H1 (cell line): ENCODE results near the gene PPIA. TPM values are rescaled to one million over a fixed set of nuclear protein-coding genes. Genes with fewer than 3 reads are reported as not detected.

Experiments
- CTCF ChIA-PET: fragments of 300-600 bp; sonication (Branson Sonifier 250); formaldehyde crosslinking; loops from one replicate; lab custom pipeline; 2021; ENCODE audit not compliant: partially characterized antibody; lab: Charles Lee
- POLR2A ChIA-PET: fragments of 300-600 bp; sonication (Branson Sonifier 250); formaldehyde crosslinking; loops from one replicate; lab custom pipeline; 2021; ENCODE audit warnings: inconsistent platforms; ENCODE audit not compliant: partially characterized antibody; lab: Charles Lee
- DNase-seq, 2 experiments: peaks; one replicate each; pipeline versions ENCODE4 v3.0.0 to v3.0.0-alpha.2; 2010 to 2022; ENCODE audit warnings: low spot score in 2 of 2, low read depth in 1 of 2, mixed read lengths in 1 of 2
- FAIRE-seq: peaks from 2 replicates; lab custom pipeline; 2011; peaks lifted over from hg19 to GRCh38; lab: Jason Lieb, UNC
- H2AFZ ChIP-seq: 2 replicates; pipeline ENCODE4 v1.8.1; 2012; ENCODE audit warnings: low read length, inconsistent platforms
- H2AK5ac ChIP-seq: 2 replicates; pipeline ENCODE4 v1.6.1; 2013; ENCODE audit warnings: low read depth, low read length
- H2BK120ac ChIP-seq: replicated peaks from 2 replicates; pipeline ENCODE3; 2013; ENCODE audit warnings: low read depth, low read length, inconsistent platforms
- H2BK12ac ChIP-seq: 2 replicates; pipeline ENCODE4 v1.6.1; 2013; ENCODE audit warnings: low read depth, low read length
- H2BK15ac ChIP-seq: 2 replicates; pipeline ENCODE4 v1.6.1; 2013; ENCODE audit warnings: low read length
- H2BK20ac ChIP-seq: 2 replicates; pipeline ENCODE4 v1.6.1; 2013; ENCODE audit warnings: low read length
- H2BK5ac ChIP-seq: 2 replicates; pipeline ENCODE4 v1.6.1; 2013; ENCODE audit warnings: low read depth, low read length
- H3K14ac ChIP-seq: 2 replicates; pipeline ENCODE4 v1.6.1; 2013; ENCODE audit warnings: inconsistent platforms; ENCODE audit not compliant: insufficient read length
- H3K18ac ChIP-seq: 2 replicates; pipeline ENCODE4 v1.6.1; 2013; ENCODE audit warnings: low read length; ENCODE audit errors: extremely low read depth
- H3K23ac ChIP-seq: 2 replicates; pipeline ENCODE4 v1.6.1; 2013; ENCODE audit warnings: inconsistent platforms; ENCODE audit not compliant: insufficient read length
- H3K23me2 ChIP-seq: 2 replicates; pipeline ENCODE4 v1.6.1; 2013; ENCODE audit warnings: low read depth, low read length
- H3K27ac ChIP-seq: 2 replicates; pipeline ENCODE4 v1.6.1; 2011; ENCODE audit warnings: low read depth, low read length, inconsistent platforms
- H3K27me3 ChIP-seq, 4 experiments: replicated peaks in 1 of 4; 1 replicate in 1 of 4; 2 replicates in 3 of 4; pipeline versions ENCODE4 v1.6.1 to v1.8.1; 2011 to 2013; ENCODE audit warnings: low read length in 3 of 4, mild to moderate bottlenecking in 3 of 4, inconsistent platforms in 2 of 4, mixed read lengths in 2 of 4, moderate library complexity in 1 of 4; ENCODE audit not compliant: control insufficient read depth in 3 of 4, insufficient read depth in 3 of 4; ENCODE audit errors: extremely low read depth in 1 of 4
- H3K36me3 ChIP-seq, 4 experiments: 2 replicates each; pipeline versions ENCODE4 v1.6.1 to v1.8.1; 2011 to 2013; ENCODE audit warnings: mild to moderate bottlenecking in 4 of 4, low read length in 3 of 4, moderate library complexity in 2 of 4, control low read depth in 1 of 4, inconsistent platforms in 1 of 4; ENCODE audit not compliant: insufficient read depth in 4 of 4, control insufficient read depth in 2 of 4
- H3K4ac ChIP-seq: replicated peaks from 2 replicates; pipeline ENCODE3; 2013; ENCODE audit warnings: low read length, low read depth, mixed read lengths, inconsistent platforms; ENCODE audit not compliant: insufficient read length
- H3K4me1 ChIP-seq, 4 experiments: replicated peaks in 1 of 4; 1 replicate in 1 of 4; 2 replicates in 3 of 4; pipeline versions ENCODE4 v1.6.1 to v1.8.1; 2011 to 2013; ENCODE audit warnings: low read length in 3 of 4, inconsistent platforms in 2 of 4, mixed read lengths in 1 of 4; ENCODE audit not compliant: insufficient read depth in 4 of 4, control insufficient read depth in 3 of 4
- H3K4me2 ChIP-seq, 2 experiments: 2 replicates each; pipeline versions ENCODE4 v1.6.1 to v1.8.1; 2011 to 2013; ENCODE audit warnings: low read depth in 2 of 2, low read length in 2 of 2, control low read depth in 1 of 2, inconsistent platforms in 1 of 2, mild to moderate bottlenecking in 1 of 2; ENCODE audit not compliant: insufficient read depth in 1 of 2
- H3K4me3 ChIP-seq, 4 experiments: fragments of 200-600, 300-600 bp in 1 of 4; sonication (generic), shearing (Covaris generic), sonication (Bioruptor Twin) in 1 of 4; 2 replicates each; pipeline versions ENCODE4 v1.5.1 to v1.8.1; 2011 to 2016; ENCODE audit warnings: low read length in 4 of 4, low read depth in 3 of 4, control low read depth in 2 of 4, inconsistent platforms in 2 of 4, mild to moderate bottlenecking in 2 of 4, mixed read lengths in 1 of 4, moderate library complexity in 1 of 4; ENCODE audit not compliant: insufficient read depth in 2 of 4; ENCODE audit errors: extremely low read depth in 1 of 4
- H3K56ac ChIP-seq: replicated peaks from 2 replicates; pipeline ENCODE3; 2013; ENCODE audit warnings: low read depth, mild to moderate bottlenecking, mixed read lengths, low read length, inconsistent platforms; ENCODE audit not compliant: insufficient read length
- H3K79me1 ChIP-seq: 2 replicates; pipeline ENCODE4 v1.6.1; 2013; ENCODE audit warnings: low read depth, low read length, control low read depth
- H3K79me2 ChIP-seq, 2 experiments: 2 replicates each; pipeline versions ENCODE4 v1.6.1 to v1.8.1; 2012 to 2013; ENCODE audit warnings: low read length in 2 of 2, mild to moderate bottlenecking in 2 of 2, inconsistent platforms in 1 of 2; ENCODE audit not compliant: insufficient read depth in 2 of 2, control insufficient read depth in 1 of 2
- H3K9ac ChIP-seq, 4 experiments: replicated peaks in 1 of 4; 1 replicate in 1 of 4; 2 replicates in 3 of 4; pipeline versions ENCODE4 v1.6.1 to v1.8.1; 2011 to 2013; ENCODE audit warnings: low read depth in 3 of 4, low read length in 3 of 4, control low read depth in 2 of 4, mild to moderate bottlenecking in 2 of 4, moderate library complexity in 2 of 4, inconsistent platforms in 1 of 4; ENCODE audit errors: extremely low read depth in 1 of 4
- H3K9me3 ChIP-seq, 2 experiments: 2 replicates each; pipeline versions ENCODE4 v1.6.1 to v1.8.1; 2012 to 2013; ENCODE audit warnings: mild to moderate bottlenecking in 2 of 2, moderate library complexity in 2 of 2, control low read depth in 1 of 2, inconsistent platforms in 1 of 2, low read depth in 1 of 2, low read length in 1 of 2, mixed read lengths in 1 of 2; ENCODE audit not compliant: insufficient read depth in 2 of 2
- H4K20me1 ChIP-seq, 2 experiments: replicated peaks in 1 of 2; 2 replicates each; pipeline versions ENCODE3 to v1.8.1; 2011 to 2013; ENCODE audit warnings: inconsistent platforms in 2 of 2, low read length in 2 of 2, mild to moderate bottlenecking in 1 of 2; ENCODE audit not compliant: insufficient read depth in 2 of 2, control insufficient read depth in 1 of 2
- H4K5ac ChIP-seq: 2 replicates; pipeline ENCODE4 v1.6.1; 2013; ENCODE audit warnings: low read length, low read depth, mixed read lengths, inconsistent platforms; ENCODE audit not compliant: insufficient read length
- H4K8ac ChIP-seq: 2 replicates; pipeline ENCODE4 v1.8.0; 2013; ENCODE audit warnings: mild to moderate bottlenecking, moderate library complexity, low read length, inconsistent platforms; ENCODE audit not compliant: insufficient read depth; ENCODE audit errors: extremely low read depth
- H4K91ac ChIP-seq: replicated peaks from 2 replicates; pipeline ENCODE3; 2013; ENCODE audit warnings: low read length, mixed read lengths, inconsistent platforms; ENCODE audit not compliant: insufficient read length
- ATF3 ChIP-seq: IDR thresholded peaks from 2 replicates; pipeline ENCODE4 v1.6.1; 2011; ENCODE audit warnings: low read depth, mild to moderate bottlenecking, low read length; ENCODE audit not compliant: insufficient read depth
- POLR2A ChIP-seq, 2 experiments: IDR thresholded peaks; 1 replicate in 1 of 2; 2 replicates in 1 of 2; pipeline ENCODE4 v1.6.1; 2011; ENCODE audit warnings: low read depth in 2 of 2, low read length in 2 of 2, mild to moderate bottlenecking in 2 of 2; ENCODE audit errors: control extremely low read depth in 1 of 2
- WGBS, 2 experiments: shearing (Covaris generic) in 1 of 2; methylation state at CpG; one replicate each; pipeline versions ENCODE4 v1.1.6 to v1.1.7; 2013 to 2015; ENCODE audit warnings: low lambda C conversion rate in 2 of 2, mixed read lengths in 2 of 2, inconsistent platforms in 1 of 2, low coverage in 1 of 2, missing lambda C conversion rate in 1 of 2; ENCODE audit not compliant: insufficient replicate concordance in 2 of 2, insufficient coverage in 1 of 2, insufficient read length in 1 of 2; ENCODE audit errors: extremely low coverage in 1 of 2, missing lambda C conversion rate in 1 of 2; 5-methylcytosine and 5-hydroxymethylcytosine counted together
- polyA plus RNA-seq, 7 experiments: library from polyadenylated mRNA; depleted of rRNA in 3 of 7; stranded (reverse) in 5 of 7; unstranded in 2 of 7; fragments of >200 nt in 5 of 7; fragments of 200-250 nt in 2 of 7; gene quantifications; 1 replicate in 5 of 7; 2 replicates in 1 of 7; 4 replicates in 1 of 7; pipeline versions ENCODE4 v1.2.1 to v1.2.3, GENCODE V29; 2011 to 2013; ENCODE audit warnings: missing spikeins in 2 of 7, mixed read lengths in 2 of 7
- total RNA-seq: library from RNA; stranded (reverse); fragmentation: NEBNext Ultra II Directional; extraction: Animal tissue kit (Norgen Biotek cat#: 25700); gene quantifications from 2 replicates; pipeline ENCODE4 v1.2.1, GENCODE V29; 2021

Gene PPIA
- total and polyA plus RNA-seq, 2 of the 8 experiments (the other 6 are each of a cell fraction or from before 2014, with no cell fraction given), result 2,865 to 5,394 TPM

DNA sequence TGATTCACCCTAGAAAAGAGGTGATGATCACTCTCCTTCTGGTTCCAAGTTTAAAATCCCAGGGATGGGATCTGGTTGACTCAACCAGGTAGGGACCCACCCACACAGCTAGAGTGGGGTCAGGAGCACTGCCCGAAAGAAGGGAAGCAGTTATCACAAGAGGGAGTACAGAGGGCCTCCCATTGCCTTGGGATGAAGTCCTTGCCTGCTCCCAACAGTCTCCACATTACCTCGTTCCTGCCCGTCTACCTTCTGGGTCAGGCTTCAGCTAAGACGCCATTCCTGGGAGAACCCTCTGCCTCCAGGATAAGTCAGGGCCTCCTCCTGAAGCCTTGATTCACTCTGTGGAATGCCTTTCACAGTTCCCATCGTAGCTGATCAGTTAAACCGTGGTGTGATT lies 24.0 kb upstream of the PPIA start:
- no peaks in the 10 kb centered on the region for H3K79me2 ChIP-seq
- H3K4me2 ChIP-seq, result no peak overlapping the region
- ChIA-PET CTCF (interaction anchor here (0.6 to 1.6 kb wide), 13 partner anchors 9 to 365 kb away, joined by 3 to 7 read pairs (median 4); no protein-coding TSS in a partner anchor), POLR2A (interaction anchor here (0.6 to 7.7 kb wide), 12 partner anchors 9 to 194 kb away, joined by 3 to 30 read pairs (median 5); partner anchors contain the start of genes H2AZ2 and PPIA)
- H4K8ac ChIP-seq, result no peak overlapping the region
- H4K20me1 ChIP-seq, result peaks cover 0 to 5% of the 10 kb centered on the region in 2 experiments
- H3K4me1 ChIP-seq, result peaks cover 0 to 4% (median 0%) of the 10 kb centered on the region in 4 experiments; a peak in 1 of 7 replicates
- H3K23me2 ChIP-seq, result no peaks in the 10 kb centered on the region
- no peaks in the 10 kb centered on the region for H3K27me3 ChIP-seq
- no peak for DNase-seq
- H4K91ac ChIP-seq, result no peak overlapping the region
- H2BK12ac ChIP-seq, result no peak overlapping the region
- H3K23ac ChIP-seq, result no peak overlapping the region
- WGBS, 2 experiments, result 77% methylated on average over 6 of the region's 6 CpGs; no CpG with 5 or more reads in 1 of the 2 experiments
- TF ChIP-seq ATF3, result no peak
- 0 out of 3 replicates have a peak, but pooled peaks of 1 of the 2 experiments have one; percentile 21 for TF ChIP-seq POLR2A (IDR thresholded peaks at IDR 0.05; ENCODE audit: control extremely low read depth in 1 of 2, low read depth in 2 of 2, low read length in 2 of 2)
- no peak overlapping the region for H2BK120ac ChIP-seq
- H2BK20ac ChIP-seq, result no peak overlapping the region
- peaks cover 3 to 7% (median 5%) of the 10 kb centered on the region in 4 experiments; a peak in 5 of 8 replicates for H3K36me3 ChIP-seq
- no peaks in the 10 kb centered on the region; a peak in 1 of 4 replicates for H3K9me3 ChIP-seq
- H3K79me1 ChIP-seq, result no peaks in the 10 kb centered on the region; the same call in 1 of the 2 replicates
- H3K9ac ChIP-seq, result no peak overlapping the region
- H3K14ac ChIP-seq, result no peak overlapping the region
- no peak overlapping the region for H2AK5ac ChIP-seq
- H2BK15ac ChIP-seq, result no peak overlapping the region
- H2BK5ac ChIP-seq, result no peak overlapping the region
- H3K4me3 ChIP-seq, result no peak overlapping the region
- no peak overlapping the region for H3K56ac ChIP-seq
- no peak overlapping the region for H3K27ac ChIP-seq
- H4K5ac ChIP-seq, result no peak overlapping the region
- no peak overlapping the region for H3K4ac ChIP-seq
- H2AFZ ChIP-seq, result no peak overlapping the region
- FAIRE-seq, result no peak
- no peak overlapping the region for H3K18ac ChIP-seq
